ENCODE results near the gene ATP10A. TPM values are rescaled to one million over a fixed set of nuclear protein-coding genes. Genes with fewer than 3 reads are reported as not detected.

Gene ATP10A
- total and polyA plus RNA-seq, 9 of the 15 experiments (the other 6 are each of a cell fraction or from before 2014, with no cell fraction given), result 0.09 TPM; not detected in 8

DNA sequence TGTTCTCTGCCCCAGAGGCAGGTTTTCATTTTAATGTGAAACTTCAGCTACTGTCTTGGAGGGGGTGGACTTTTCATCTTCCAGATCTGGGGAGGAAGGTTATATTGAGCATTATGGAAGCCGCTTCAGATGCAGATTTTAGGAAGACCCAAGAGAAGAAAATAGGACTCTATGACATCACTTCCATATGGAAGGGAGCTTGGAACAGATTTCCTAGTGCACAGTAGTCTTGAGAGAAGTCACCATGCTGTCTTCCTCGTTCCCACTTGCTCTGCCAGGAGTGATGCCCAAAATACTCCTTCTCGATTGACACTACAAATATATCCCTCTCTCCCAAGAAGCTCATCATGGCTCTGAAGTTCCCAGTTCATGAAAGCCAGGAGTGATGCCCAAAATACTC is 197.2 kb downstream of the ATP10A start:
- Histone ChIP-seq H3K27ac (ENCODE audit: extremely low read depth, low read depth, low read length) (no peak overlapping the region), H3K79me2 (ENCODE audit: control insufficient read depth, insufficient read depth, low read length) (no peaks in the 10 kb centered on the region), H2AFZ (ENCODE audit: low read depth, low read length) (no peak overlapping the region), H3K4me1 (replicated peaks in 1 of 2; ENCODE audit: control insufficient read depth in 2 of 2, insufficient read depth in 2 of 2, low read length in 2 of 2) (no peaks in the 10 kb centered on the region), H3K4me2 (ENCODE audit: insufficient read depth, low read length) (no peak overlapping the region), H3K27me3 (ENCODE audit: control insufficient read depth in 2 of 2, insufficient read depth in 2 of 2, low read length in 2 of 2) (peaks cover 0 to 14% of the 10 kb centered on the region in 2 experiments; a peak in 1 of 5 replicates), H3K9ac (ENCODE audit: insufficient read depth in 1 of 2, low read depth in 2 of 2, low read length in 2 of 2) (no peak overlapping the region), H4K20me1 (replicated peaks; ENCODE audit: control insufficient read depth, insufficient read depth, low read length) (no peaks in the 10 kb centered on the region), H3K9me1 (ENCODE audit: control insufficient read depth, insufficient read depth, low read length) (no peaks in the 10 kb centered on the region), H3K9me3 (replicated peaks; ENCODE audit: control insufficient read depth, insufficient read depth, low read depth, low read length) (no peaks in the 10 kb centered on the region), H3K4me3 (no peak overlapping the region), H3K36me3 (ENCODE audit: control insufficient read depth, insufficient read depth, low read length) (no peaks in the 10 kb centered on the region)
- WGBS (ENCODE audit: insufficient coverage, low coverage, missing lambda C conversion rate), result 0% methylated on average over 3 of the region's 3 CpGs
- in situ Hi-C loops (cut with MboI) (no loop called here), intact Hi-C loops (cut with micrococcal nuclease) (no loop called here)
- DNase-seq (ENCODE audit: extremely low read depth in 1 of 4, low spot score in 3 of 4), result no peak
- TF ChIP-seq CXXC5 (CRISPR knock-in tag; IDR thresholded peaks at IDR 0.05) (no peak), ELF2 (CRISPR knock-in tag; IDR thresholded peaks at IDR 0.05) (no peak)
- BruUV-seq (replicated peaks), result no TSS peak
- ATAC-seq, result no peak
- no peak for FAIRE-seq
- ChIA-PET CTCF (ENCODE audit: low intra/inter-chr PET ratio) (no interaction called here), POLR2A (no interaction called here)

DNA sequence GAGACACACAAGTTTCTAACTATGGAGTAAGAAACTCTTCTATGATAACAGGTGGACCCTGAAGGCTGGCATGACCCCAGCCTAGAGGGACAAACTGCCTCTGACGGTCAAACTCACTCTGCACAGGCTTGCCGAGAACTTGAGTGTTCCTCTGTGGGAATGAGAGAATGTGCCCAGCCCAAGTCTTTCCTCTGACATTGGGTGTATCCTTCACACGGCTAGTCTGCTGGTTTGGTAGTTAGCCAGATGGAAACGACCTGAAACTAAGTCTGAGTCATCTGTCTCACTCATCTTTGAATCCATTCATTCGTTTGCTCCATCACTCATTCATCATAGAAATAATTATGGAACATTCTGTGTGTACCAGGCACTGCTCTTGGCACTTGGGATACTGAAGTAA is 198.4 kb downstream of the ATP10A start:
- ChIA-PET POLR2A (no interaction called here), CTCF (ENCODE audit: low intra/inter-chr PET ratio) (no interaction called here)
- Histone ChIP-seq H3K9ac (ENCODE audit: insufficient read depth in 1 of 2, low read depth in 2 of 2, low read length in 2 of 2) (no peak overlapping the region), H3K27me3 (ENCODE audit: control insufficient read depth in 2 of 2, insufficient read depth in 2 of 2, low read length in 2 of 2) (peaks cover 0 to 9% of the 10 kb centered on the region in 2 experiments; a peak in 1 of 5 replicates), H3K79me2 (ENCODE audit: control insufficient read depth, insufficient read depth, low read length) (no peaks in the 10 kb centered on the region), H3K27ac (ENCODE audit: extremely low read depth, low read depth, low read length) (no peak overlapping the region), H3K4me3 (no peak overlapping the region), H3K4me1 (replicated peaks in 1 of 2; ENCODE audit: control insufficient read depth in 2 of 2, insufficient read depth in 2 of 2, low read length in 2 of 2) (no peaks in the 10 kb centered on the region), H3K9me3 (replicated peaks; ENCODE audit: control insufficient read depth, insufficient read depth, low read depth, low read length) (no peaks in the 10 kb centered on the region), H3K9me1 (ENCODE audit: control insufficient read depth, insufficient read depth, low read length) (no peaks in the 10 kb centered on the region), H4K20me1 (replicated peaks; ENCODE audit: control insufficient read depth, insufficient read depth, low read length) (no peaks in the 10 kb centered on the region), H3K36me3 (ENCODE audit: control insufficient read depth, insufficient read depth, low read length) (no peaks in the 10 kb centered on the region), H2AFZ (ENCODE audit: low read depth, low read length) (no peak overlapping the region), H3K4me2 (ENCODE audit: insufficient read depth, low read length) (no peak overlapping the region)
- TF ChIP-seq BRCA1 (IDR thresholded peaks at IDR 0.05) (no peak), BRCA1 (CRISPR knock-in tag; IDR thresholded peaks at IDR 0.05) (no peak), TCF3 (CRISPR knock-in tag; IDR thresholded peaks at IDR 0.05) (no peak), JUNB (CRISPR knock-in tag; conservative IDR thresholded peaks at IDR 0.05) (no peak), NCOA1 (IDR thresholded peaks at IDR 0.05; ENCODE audit: low read depth) (no peak), ZZZ3 (IDR thresholded peaks at IDR 0.05) (no peak), HDAC8 (tag; IDR thresholded peaks at IDR 0.05) (no peak), CSDE1 (IDR thresholded peaks at IDR 0.05) (no peak), KAT8 (IDR thresholded peaks at IDR 0.05; ENCODE audit: low read depth) (no peak), U2AF1 (optimal IDR thresholded peaks at IDR 0.05; ENCODE audit: low read depth, low read length) (no peak), TGIF2 (CRISPR knock-in tag; IDR thresholded peaks at IDR 0.05) (no peak), ZKSCAN1 (IDR thresholded peaks at IDR 0.05; ENCODE audit: low read depth, low read length) (no peak), MAFG (tag; conservative IDR thresholded peaks at IDR 0.05) (no peak)
- TF ChIP-seq, protein P1, sequence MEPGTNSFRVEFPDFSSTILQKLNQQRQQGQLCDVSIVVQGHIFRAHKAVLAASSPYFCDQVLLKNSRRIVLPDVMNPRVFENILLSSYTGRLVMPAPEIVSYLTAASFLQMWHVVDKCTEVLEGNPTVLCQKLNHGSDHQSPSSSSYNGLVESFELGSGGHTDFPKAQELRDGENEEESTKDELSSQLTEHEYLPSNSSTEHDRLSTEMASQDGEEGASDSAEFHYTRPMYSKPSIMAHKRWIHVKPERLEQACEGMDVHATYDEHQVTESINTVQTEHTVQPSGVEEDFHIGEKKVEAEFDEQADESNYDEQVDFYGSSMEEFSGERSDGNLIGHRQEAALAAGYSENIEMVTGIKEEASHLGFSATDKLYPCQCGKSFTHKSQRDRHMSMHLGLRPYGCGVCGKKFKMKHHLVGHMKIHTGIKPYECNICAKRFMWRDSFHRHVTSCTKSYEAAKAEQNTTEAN (CRISPR knock-in tag; IDR thresholded peaks at IDR 0.05), result no peak
- in situ Hi-C loops (cut with MboI) (no loop called here), intact Hi-C loops (cut with micrococcal nuclease) (no loop called here)
- DNase-seq (ENCODE audit: extremely low read depth in 1 of 4, low spot score in 3 of 4) (no peak), ATAC-seq (no peak), FAIRE-seq (no peak)
- 0% methylated on average over 5 of the region's 5 CpGs for WGBS (ENCODE audit: insufficient coverage, low coverage, missing lambda C conversion rate)
- BruUV-seq (replicated peaks), result no TSS peak
